ENCODE measurements around the gene AMOTL1.

DNA sequence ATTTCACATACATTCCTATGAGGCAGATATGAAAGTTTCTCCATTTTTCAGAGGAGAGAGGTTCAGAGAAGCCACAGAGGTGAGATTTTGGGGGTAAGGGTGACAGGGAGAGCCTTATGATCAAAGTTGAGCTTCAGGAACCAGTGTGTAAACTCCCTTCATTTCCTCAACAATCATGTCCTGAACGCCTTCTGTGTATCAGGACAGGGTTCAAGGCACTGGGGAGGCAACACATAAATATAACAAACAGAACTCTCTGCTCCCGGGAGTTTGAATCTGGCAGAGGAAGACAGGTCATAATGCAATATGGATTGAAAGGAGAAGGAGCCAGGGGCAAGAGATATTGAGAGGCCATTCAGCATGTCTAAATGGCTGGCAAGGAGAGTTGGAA, 28.0 kb downstream of the AMOTL1 start:
- TF ChIP-seq EZH2phosphoT487 (IDR thresholded peaks at IDR 0.05) (no peak), EZH2 (IDR thresholded peaks at IDR 0.05) (no peak)
